ENCODE data around the gene CDC5L. TPM values are rescaled to one million over a fixed set of nuclear protein-coding genes. Genes with fewer than 3 reads are reported as not detected.

Gene CDC5L
- total RNA-seq, 6 experiments from 2014 or later, result 9.2 to 13.0 (median 11.2) TPM

- H3K36me3 ChIP-seq, result no peaks in the 10 kb centered on the region
- no peaks in the 10 kb centered on the region for H3K27me3 ChIP-seq
- intact Hi-C loops (cut with DNase I), result no loop called here
- no peaks in the 10 kb centered on the region for H3K4me1 ChIP-seq
- 55% methylated on average over 2 of the region's 2 CpGs for WGBS (ENCODE audit: insufficient coverage, low coverage, low lambda C conversion rate, missing lambda C conversion rate)
- TF ChIP-seq POLR2A (IDR thresholded peaks at IDR 0.05), result no peak
- no peak for TF ChIP-seq CTCF (IDR thresholded peaks at IDR 0.05)
- ATAC-seq (no peak), DNase-seq (no peak)
- no peak overlapping the region for H3K4me3 ChIP-seq
- H3K9me3 ChIP-seq, result no peaks in the 10 kb centered on the region
- H3K27ac ChIP-seq, result no peak overlapping the region
These were observed 83.2 kb downstream of the CDC5L start for GRCh38 chr6:44470746-44471145.

- Histone ChIP-seq H3K9me3 (no peaks in the 10 kb centered on the region), H3K27me3 (no peaks in the 10 kb centered on the region), H3K27ac (no peak overlapping the region), H3K36me3 (no peaks in the 10 kb centered on the region), H3K4me3 (no peak overlapping the region), H3K4me1 (no peaks in the 10 kb centered on the region)
- TF ChIP-seq CTCF (IDR thresholded peaks at IDR 0.05), result no peak
- no peak for TF ChIP-seq POLR2A (IDR thresholded peaks at IDR 0.05)
- ATAC-seq (peak in 1 of 4 donors; percentile 60), DNase-seq (no peak)
- 68% methylated on average over 15 of the region's 15 CpGs for WGBS (ENCODE audit: insufficient coverage, low coverage, low lambda C conversion rate, missing lambda C conversion rate)
- intact Hi-C loops (cut with DNase I), result no loop called here
These were observed 83.9 kb downstream of the CDC5L start for GRCh38 chr6:44471271-44471981.

GRCh38 chr6:44472250-44472945 is 84.9 kb downstream of the CDC5L start:
- WGBS (ENCODE audit: insufficient coverage, low coverage, low lambda C conversion rate, missing lambda C conversion rate), result 72% methylated on average over 8 of the region's 13 CpGs
- no peaks in the 10 kb centered on the region for H3K4me1 ChIP-seq
- no peaks in the 10 kb centered on the region for H3K36me3 ChIP-seq
- TF ChIP-seq CTCF (IDR thresholded peaks at IDR 0.05) (no peak), POLR2A (IDR thresholded peaks at IDR 0.05) (no peak)
- no peak overlapping the region for H3K27ac ChIP-seq
- intact Hi-C loops (cut with DNase I), result no loop called here
- H3K27me3 ChIP-seq, result no peaks in the 10 kb centered on the region
- no peaks in the 10 kb centered on the region for H3K9me3 ChIP-seq
- H3K4me3 ChIP-seq, result no peak overlapping the region
- no peak for DNase-seq
- no peak for ATAC-seq

- TF ChIP-seq POLR2A (IDR thresholded peaks at IDR 0.05) (no peak), CTCF (IDR thresholded peaks at IDR 0.05) (no peak)
- no peaks in the 10 kb centered on the region for H3K4me1 ChIP-seq
- H3K27me3 ChIP-seq, result no peaks in the 10 kb centered on the region
- H3K4me3 ChIP-seq, result no peak overlapping the region
- ATAC-seq, result no peak
- H3K27ac ChIP-seq, result no peak overlapping the region
- H3K36me3 ChIP-seq, result no peaks in the 10 kb centered on the region
- DNase-seq, result no peak
- 70% methylated on average over 12 of the region's 19 CpGs for WGBS (ENCODE audit: insufficient coverage, low coverage, low lambda C conversion rate, missing lambda C conversion rate)
- no peaks in the 10 kb centered on the region for H3K9me3 ChIP-seq
- intact Hi-C loops (cut with DNase I), result no loop called here
These were observed 86.1 kb downstream of the CDC5L start for GRCh38 chr6:44473393-44474189.
